WI38 (cell line): ENCODE data around the gene SNED1.

Experiments
- H3K4me3 ChIP-seq: 2 replicates; pipeline ENCODE4 v1.5.1; 2011; ENCODE audit warnings: low read depth, mild to moderate bottlenecking, control low read depth, low read length
- CTCF ChIP-seq: IDR thresholded peaks from 2 replicates; pipeline ENCODE4 v1.5.1; 2012; ENCODE audit warnings: low read depth, mild to moderate bottlenecking, control low read depth, low read length

The SNED1 gene

GRCh38 chr2:241036397-241036963 lies 38.1 kb downstream of the SNED1 start:
- no peak overlapping the region for H3K4me3 ChIP-seq
- TF ChIP-seq CTCF = no peak

GRCh38 chr2:241036964-241037421 lies 38.6 kb downstream of the SNED1 start:
- TF ChIP-seq CTCF = no peak
- no peak overlapping the region for H3K4me3 ChIP-seq

DNA sequence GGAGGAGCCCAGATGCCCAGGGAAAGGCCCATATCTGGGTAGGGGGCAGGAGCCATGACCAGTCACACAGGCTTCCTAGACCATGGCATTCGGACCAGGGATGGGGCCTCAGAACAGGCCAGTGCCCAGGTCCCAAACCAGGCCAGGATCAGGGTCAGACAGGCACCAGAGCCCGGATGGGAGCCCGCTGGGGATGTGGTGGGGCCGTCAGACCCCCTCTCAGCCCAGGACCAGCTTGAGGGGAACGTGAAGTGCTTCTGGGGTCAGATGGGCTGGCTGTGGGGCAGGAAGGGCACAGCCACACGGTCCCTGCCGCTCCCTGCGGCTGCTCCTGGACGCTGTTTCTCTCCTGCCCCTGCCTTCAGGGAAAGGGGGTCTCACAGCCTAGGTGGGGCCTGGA lies 39.1 kb downstream of the SNED1 start:
- no peak overlapping the region for H3K4me3 ChIP-seq

DNA sequence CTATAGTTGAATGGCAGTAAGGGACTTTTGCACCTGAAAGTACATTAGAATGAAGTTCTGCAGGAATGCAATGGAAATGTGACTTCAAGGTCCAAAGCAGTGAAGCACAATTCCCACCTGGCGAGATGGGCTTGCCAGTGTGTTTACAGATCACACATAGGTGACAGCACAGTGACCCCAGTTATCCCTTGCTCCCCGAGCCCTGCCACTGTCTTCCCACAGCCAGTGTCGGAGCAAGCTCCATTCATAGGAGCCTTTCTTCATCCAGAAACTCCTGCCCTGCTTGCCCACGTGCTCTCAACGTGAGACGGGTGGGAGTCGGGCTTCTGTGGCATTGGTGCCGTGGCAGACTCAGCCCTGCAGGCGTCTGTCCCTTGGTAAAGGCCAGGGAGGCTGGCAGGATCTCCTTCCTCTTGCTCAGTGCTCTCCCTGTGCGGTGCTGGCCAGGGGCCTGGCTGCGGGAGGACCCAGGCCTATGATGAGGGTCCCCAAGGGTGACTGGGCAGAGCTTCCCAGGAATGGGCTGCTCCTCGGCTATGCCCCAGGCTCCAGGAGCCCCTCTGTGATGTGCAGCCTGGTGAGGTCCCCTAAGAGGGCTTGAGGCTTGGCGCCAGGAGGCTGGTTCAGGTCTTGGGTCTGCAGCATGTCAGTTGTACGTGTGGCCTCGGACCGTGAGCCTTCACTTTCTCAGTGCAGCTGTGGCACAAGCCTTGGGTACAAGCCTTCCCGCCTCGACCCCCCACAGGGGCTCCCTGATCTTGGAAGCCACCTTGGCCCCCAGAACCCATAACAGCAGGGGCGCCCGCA lies 40.2 kb downstream of the SNED1 start:
- TF ChIP-seq CTCF = no peak
- no peak overlapping the region for H3K4me3 ChIP-seq

More for the DNA sequence above, 39.1 kb downstream of the SNED1 start:
- no peak for TF ChIP-seq CTCF

DNA sequence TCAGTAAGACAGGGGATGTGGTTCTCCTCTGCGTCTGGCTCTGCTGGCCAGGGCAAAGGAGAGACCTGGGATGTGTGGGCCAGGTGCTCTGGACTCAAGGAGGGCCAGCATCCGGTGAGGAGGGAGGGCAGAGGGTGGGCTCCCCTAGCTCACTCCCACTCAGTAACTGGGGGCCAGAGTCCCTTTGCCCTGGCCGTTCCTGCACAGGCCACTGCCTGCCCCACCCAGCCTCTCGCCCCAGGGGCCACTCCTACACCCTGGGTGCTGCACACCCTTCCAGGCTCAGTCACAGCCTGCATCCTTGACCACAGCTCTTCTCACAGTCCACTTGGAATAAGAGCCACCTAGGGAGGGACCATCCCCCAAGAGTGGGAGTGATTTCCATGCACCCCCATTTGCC lies 41.0 kb downstream of the SNED1 start:
- H3K4me3 ChIP-seq = no peak overlapping the region
- no peak for TF ChIP-seq CTCF

DNA sequence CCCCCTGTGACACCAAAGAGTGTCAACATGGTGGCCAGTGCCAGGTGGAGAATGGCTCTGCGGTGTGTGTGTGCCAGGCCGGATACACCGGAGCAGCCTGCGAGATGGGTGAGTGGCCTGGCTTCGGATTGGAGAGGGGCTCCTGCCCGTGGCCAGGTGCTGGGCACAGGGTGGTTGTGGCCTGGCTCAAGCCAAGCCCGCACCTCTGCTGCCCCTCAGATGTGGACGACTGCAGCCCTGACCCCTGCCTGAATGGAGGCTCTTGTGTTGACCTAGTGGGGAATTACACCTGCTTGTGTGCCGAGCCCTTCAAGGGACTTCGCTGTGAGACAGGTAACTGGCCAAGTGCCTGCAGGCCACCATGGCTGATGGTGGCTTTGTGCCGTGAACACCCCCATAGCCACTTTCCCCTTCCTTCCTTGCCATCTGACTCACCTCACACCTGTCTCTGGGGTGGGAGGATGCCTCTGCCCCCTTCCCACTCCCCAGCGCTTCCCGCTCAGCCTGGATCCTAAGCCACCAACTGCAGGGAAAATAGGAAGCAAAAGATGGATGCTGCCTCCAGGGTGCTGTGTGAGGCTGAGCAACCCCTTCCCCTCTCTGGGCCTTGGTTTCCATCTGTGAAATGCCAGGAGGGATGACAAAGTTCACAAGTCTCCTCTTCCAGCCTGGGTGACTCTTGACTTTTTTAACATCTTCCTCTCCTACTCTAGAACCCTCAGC lies 41.8 kb downstream of the SNED1 start:
- no peak for TF ChIP-seq CTCF
- no peak overlapping the region for H3K4me3 ChIP-seq

GRCh38 chr2:241041589-241042158 lies 43.3 kb downstream of the SNED1 start:
- no peak for TF ChIP-seq CTCF
- H3K4me3 ChIP-seq = no peak overlapping the region
